T-helper 9 cell (primary cell): ENCODE data around the gene KCNN2.

Source experiments
- DNase-seq: peaks from one replicate; pipeline ENCODE4 v3.0.0-alpha.2; 2020
- total RNA-seq, 2 donors: gene quantifications; one replicate each; lab custom pipeline; 2026; lab: John Stamatoyannopoulos, UW

Gene KCNN2
- total RNA-seq: 0 reads per million in 2 donors

DNA sequence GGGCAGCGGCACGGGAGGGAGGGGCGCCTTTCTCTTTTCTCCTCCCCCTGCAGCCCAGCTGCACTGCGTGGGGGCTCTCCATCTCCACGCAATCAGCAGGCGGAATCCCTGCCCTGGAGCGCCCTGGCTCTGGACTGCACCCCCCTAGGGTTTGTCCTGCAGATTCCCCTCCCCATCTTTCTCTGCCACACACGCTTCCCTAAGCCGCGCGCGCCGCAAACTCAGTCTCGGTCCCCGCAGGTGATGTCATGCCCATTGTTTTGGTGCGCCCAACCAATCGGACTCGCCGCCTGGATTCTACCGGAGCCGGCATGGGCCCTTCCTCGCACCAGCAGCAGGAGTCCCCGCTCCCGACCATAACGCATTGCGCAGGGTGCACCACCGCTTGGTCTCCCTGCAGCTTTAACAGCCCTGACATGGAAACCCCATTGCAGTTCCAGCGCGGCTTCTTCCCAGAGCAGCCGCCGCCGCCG is at the start of gene KCNN2:
Gene KCNN2 (plus strand): TSS at position 347 of the 473 bp plus-strand sequence. CDS start 70 bp downstream, at position 417.
- DNase-seq: no peak

GRCh38 chr5:114312658-114313057 is 49.2 kb upstream of the KCNN2 start:
- DNase-seq: no peak

- DNase-seq: no peak
These were observed 47.8 kb upstream of the KCNN2 start for GRCh38 chr5:114314061-114314460.

GRCh38 chr5:114316167-114316566 is 45.7 kb upstream of the KCNN2 start:
- no peak for DNase-seq

- no peak for DNase-seq
These were observed 44.1 kb upstream of the KCNN2 start for GRCh38 chr5:114317751-114318150.

GRCh38 chr5:114319236-114319635 is 42.6 kb upstream of the KCNN2 start:
- DNase-seq: no peak

GRCh38 chr5:114319821-114320220 is 42.0 kb upstream of the KCNN2 start:
- no peak for DNase-seq

GRCh38 chr5:114324282-114324681 is 37.6 kb upstream of the KCNN2 start:
- DNase-seq: no peak

DNA sequence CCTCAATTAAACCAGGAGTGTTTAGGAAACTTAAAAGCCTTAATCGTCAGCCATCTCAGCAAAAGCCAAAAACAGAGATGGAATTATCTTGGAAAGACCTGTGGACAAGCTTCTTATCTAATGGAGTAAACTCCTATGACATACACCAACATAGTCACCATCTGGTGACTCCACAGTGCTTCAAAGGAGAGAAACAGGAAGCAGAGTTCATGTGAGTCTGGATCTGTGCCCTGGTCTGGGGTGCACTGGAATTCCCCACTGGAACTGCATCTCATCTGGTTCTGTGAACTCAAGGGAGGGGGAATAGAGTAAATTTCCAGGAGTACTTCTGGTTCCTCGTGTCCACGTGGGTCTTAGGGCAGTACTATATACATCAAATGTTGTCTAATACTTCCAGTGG is 36.3 kb upstream of the KCNN2 start:
- no peak for DNase-seq

DNA sequence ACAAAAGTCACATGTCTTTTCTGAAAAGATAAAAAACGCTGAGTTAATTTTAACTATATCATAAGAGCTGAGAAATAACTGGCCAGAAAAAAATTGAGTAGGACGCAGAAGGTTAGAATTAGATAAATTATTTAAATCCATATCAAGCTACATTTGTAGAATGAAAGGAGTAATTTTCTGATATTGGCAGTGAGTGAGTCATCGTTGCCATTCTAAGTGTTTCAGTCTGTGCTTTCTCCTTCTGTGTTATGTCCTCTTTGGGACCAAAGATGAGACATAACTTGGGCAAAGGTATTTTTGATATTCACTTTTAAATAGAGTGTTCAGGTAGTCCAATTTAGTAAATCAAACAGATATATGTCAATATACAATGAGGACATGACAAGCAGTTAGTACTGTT is 34.4 kb upstream of the KCNN2 start:
- DNase-seq: no peak

DNA sequence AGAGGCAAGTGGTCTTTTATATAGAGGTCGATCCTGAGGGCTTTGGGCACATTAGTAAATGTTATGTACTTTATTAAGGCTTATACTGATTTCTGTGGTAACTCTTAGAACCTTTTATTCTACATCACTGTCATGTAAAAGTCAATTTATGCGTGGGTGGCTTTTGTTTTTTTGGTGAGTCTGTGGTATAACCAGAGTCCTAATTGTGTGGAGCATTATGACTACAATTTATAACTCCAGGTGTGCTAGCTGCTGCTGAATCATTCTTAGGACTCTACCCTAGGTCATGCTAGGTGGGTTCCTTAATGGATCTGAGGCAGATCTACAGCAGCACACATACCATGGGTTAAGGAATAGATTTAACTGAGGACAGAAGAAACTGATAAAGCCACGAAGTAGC is 33.9 kb upstream of the KCNN2 start:
- DNase-seq: no peak

DNA sequence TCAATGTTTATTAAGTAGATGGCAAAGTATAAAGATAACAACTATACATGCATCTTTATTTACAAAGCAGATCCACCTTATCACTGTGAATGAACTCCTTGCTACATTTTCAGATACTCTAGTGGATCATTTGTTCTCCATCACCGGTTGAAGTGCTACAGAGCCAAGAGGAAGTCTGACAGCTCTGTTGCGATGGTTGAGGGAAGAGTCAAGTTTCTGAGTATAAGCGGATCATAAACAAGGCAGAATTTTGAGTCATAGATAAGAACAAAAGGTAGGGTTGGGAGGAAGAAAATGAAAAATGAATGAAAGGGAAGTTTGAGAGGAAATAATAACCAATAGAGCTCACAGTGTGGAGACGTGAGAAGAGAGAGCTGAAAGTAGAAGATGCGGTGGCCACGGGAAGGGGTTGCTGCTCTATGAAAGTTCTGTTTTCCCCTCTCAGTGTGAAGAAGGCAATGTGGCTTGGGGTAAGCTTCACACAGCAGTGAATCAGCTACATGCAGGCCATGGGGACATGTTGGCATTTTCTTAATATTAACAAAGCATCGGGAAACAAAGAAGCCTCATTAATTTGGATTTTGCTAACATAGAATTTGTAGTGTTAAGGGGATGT is 30.8 kb upstream of the KCNN2 start:
- no peak for DNase-seq

DNA sequence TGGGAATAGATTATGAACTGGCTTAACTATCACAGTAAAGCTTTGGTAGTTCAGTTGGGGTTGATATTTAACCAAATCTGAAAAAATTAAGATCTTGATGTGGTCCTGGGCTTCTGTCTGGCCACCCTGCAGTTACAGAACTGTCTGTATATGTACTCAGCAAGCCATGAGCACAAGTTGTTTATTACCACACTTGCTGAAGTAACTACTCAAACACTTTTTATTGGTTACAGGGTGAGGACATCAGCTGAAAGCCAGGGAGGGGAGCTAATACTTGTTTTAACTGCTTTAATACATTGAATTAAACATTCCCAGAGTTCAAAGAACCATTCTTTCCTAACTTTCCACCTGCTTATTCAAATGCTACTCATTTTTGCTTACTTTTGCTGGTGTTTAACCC is 29.4 kb upstream of the KCNN2 start:
- DNase-seq: no peak

GRCh38 chr5:114332925-114333324 is 28.9 kb upstream of the KCNN2 start:
- no peak for DNase-seq

GRCh38 chr5:114335391-114335790 is 26.5 kb upstream of the KCNN2 start:
- no peak for DNase-seq

DNA sequence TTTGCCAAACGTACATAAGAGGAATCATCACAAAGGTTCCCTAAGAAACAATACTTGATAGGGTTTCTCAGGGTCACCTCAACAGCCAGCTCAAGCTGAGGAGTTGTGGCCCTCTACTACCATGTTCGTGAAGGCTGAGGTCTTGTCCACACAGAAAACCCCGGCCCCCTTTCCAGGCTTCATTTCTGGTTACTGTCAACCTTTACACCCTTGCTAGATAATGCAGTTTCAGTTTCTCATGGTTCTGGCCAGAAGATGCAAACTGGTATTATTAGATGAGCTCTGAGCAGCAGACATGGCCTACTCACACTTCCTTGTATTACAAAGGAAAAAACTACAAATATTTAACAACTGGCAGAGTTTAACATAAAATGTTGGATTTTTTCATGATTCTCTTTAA is 22.8 kb upstream of the KCNN2 start:
- no peak for DNase-seq

DNA sequence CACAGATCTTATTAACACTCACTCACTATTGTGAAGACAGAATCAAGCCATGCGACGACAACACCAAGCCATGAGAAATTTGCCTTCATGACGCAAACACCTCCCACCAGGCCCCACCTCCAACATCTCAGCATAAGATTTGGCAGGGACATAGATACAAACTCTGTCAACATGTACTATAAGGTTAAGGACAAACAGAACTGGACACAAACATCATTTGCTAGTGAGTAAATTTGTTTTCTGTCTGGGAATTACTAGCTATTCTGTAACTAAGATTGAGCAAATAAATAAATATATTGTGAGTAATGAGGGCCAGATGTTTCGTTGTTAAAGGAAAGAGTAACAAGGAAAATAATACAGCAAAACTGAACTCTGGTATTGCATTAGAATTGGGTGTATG is 15.7 kb upstream of the KCNN2 start:
- no peak for DNase-seq

- no peak for DNase-seq
These were observed 6.6 kb upstream of the KCNN2 start for GRCh38 chr5:114355086-114355830.

DNA sequence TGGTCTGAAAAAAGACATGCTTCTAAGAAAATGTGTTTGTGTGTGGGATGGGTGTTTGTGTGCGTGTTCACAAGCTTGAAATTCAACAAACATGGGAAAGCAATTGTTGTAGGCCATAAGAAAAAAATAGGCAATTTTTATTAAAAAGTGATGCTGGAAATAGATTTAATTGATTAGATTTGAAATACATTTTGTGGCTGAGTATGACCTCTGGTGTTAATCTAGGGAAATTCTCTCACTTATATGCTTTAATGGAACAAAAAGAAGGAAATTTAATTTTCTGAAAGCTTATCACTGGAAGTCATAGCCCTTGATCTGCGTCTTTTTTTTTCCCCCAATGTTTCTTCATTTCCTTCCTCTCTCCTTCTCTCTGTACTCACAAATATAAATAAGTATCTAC is 3.5 kb upstream of the KCNN2 start:
- DNase-seq: no peak

- DNase-seq: no peak
These were observed 1.5 kb upstream of the KCNN2 start for GRCh38 chr5:114360357-114360756.

- DNase-seq: no peak
These were observed 800 bp upstream of the KCNN2 start for GRCh38 chr5:114360816-114361723.

DNA sequence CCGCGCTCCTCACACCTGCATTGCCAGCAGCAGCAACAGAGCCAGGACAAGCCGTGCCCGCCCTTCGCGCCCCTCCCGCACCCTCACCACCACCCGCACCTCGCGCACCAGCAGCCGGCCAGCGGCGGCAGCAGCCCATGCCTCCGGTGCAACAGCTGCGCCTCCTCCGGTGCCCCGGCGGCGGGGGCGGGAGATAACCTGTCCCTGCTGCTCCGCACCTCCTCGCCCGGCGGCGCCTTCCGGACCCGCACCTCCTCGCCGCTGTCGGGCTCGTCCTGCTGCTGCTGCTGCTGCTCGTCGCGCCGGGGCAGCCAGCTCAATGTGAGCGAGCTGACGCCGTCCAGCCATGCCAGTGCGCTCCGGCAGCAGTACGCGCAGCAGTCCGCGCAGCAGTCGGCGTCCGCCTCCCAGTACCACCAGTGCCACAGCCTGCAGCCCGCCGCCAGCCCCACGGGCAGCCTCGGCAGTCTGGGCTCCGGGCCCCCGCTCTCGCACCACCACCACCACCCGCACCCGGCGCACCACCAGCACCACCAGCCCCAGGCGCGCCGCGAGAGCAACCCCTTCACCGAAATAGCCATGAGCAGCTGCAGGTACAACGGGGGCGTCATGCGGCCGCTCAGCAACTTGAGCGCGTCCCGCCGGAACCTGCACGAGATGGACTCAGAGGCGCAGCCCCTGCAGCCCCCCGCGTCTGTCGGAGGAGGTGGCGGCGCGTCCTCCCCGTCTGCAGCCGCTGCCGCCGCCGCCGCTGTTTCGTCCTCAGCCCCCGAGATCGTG is 517 bp downstream of the KCNN2 start:
- DNase-seq: no peak
